IgD-negative memory B cell (primary cell): ENCODE data around the gene ERBIN. TPM values are rescaled to one million over a fixed set of nuclear protein-coding genes. Genes with fewer than 3 reads are reported as not detected.

ENCODE experiments used
- polyA plus RNA-seq: library from polyadenylated mRNA; unstranded; fragments of 300-500 nt; fragmentation: Illumina TruSeq; gene quantifications from one replicate; pipeline ENCODE4 v1.2.3, GENCODE V29; 2021

The ERBIN gene
- polyA plus RNA-seq, 1 donor from 2014 or later: 44.6 TPM

Other genes with a start within 250 kb of the ERBIN start
- gene SGTB, start 204.5 kb upstream of the ERBIN start, polyA plus RNA-seq: 2.9 TPM
- 3.6 TPM for gene NLN, start 204.4 kb upstream of the ERBIN start, polyA plus RNA-seq
- 25.9 TPM for gene SREK1, start 217.7 kb downstream of the ERBIN start, polyA plus RNA-seq